GM20431 (cell line): ENCODE results near the gene BTBD8.
"Not testable (repeated sequence)": the region's sequence is repeated elsewhere in the genome, so short reads cannot be mapped to it uniquely, and the experiment has no call there.

Source experiments
- in situ Hi-C: fragments of 300-500 bp; cut with MseI, MboI; formaldehyde crosslinking; loops from one replicate; pipeline ENCODE4 v1.15.0; 2020; ENCODE audit warnings: low sequenced_read_pairs; ENCODE audit not compliant: unreplicated experiment

BTBD8 gene

DNA sequence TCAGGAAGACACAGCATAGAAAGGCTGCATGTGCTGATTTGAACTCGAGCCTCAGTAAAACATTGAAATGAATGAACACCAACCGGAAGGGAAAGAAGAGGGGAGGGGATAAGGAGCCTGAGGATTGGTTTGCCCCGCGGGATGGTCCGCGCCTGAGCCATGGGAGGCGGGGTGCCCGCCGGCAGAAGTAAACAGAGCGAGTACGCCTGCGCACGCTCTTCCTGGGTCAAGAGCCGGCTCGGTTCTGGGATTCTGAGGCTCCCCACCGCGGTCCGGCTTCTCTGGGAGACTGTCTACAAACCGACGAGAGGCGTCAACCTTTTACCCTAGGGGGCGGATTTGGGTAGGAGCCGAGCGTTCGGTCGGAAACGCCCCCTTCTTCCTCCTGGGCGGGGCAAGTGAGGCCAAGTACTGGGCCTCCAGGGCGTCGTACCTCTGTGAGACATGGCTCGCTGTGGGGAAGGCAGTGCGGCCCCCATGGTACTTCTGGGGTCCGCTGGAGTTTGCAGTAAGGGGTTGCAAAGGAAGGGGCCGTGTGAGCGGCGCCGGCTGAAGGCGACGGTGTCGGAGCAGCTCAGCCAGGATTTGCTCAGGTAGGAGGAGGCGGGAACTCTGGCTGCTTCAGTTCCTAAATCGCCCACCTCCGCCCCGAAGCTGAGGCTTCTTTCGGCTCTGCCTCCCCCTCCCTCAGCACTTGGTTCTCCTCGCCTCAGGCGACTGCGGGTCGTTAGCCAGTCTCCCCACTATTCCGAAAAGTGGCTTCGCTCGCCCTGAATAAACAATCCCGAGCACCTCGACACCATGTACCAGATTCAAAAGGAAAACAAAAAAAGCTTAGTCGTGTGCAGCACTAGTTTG, at the start of gene BTBD8:
BTBD8 (plus strand) TSS at position 218 of the 858 bp plus-strand sequence; CDS start at position 445, 227 bp downstream.
- in situ Hi-C loops, result no loop called here

DNA sequence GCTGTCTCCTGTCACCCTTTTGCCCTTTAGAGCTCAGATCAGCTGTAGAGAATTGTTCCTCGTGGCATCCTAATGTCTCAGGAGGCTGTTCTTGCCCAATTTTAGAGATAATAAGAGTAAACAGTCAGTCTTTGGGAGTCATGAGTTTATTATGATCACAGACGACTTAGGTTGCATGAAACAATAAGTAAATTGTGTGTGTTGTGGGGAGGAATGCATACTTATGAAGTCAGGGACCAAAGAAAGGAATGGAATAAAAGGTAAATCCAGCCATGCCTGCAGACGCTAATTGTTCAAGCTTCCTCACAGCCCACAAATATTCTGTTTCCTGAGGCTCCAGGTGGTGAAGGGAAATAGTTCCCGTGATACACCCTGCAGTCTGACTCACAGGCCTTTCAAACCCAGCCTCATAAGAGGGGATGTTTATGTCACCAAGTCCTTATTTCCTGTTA, 49.5 kb upstream of the BTBD8 start:
- in situ Hi-C loops, result no loop called here

DNA sequence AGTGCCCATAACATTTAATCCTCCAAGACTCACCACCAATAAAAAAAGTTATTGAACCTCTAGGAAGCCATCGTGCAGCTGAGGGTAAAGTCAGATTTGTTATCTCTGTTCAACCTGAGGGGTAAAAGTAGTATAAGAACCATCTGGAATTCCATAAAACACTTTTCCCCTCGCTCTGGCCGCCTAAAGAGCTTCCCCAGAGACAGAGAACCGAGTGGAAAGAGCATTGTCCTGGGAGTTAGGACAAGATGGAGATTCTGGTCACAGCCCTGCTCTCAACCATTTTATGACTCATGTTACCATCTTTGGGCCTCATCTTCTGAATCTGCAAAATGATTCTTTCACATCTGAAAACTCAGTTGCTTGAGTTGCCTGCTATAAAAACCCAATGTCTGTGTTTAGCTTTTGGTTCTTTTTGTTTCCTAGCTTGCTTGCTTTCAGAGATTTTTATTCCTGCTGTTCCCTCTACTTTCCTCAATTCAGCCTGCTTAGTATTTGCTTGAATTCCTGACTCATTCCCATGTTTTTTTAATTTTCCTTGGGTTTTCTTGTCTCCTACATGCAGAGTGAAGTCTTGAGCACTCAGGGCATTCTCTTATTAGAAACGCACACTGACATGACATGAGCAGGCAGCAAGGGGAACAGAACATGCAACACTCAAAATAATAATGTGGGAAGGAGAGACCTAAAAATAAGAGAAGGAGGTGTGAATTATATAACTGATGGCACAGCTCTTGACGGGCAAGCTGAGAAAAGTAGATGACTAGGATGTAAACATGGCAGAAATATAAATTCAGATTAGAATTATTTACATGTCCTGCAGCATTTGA, 48.6 kb upstream of the BTBD8 start:
- in situ Hi-C loops, result no loop called here

- in situ Hi-C loops, result no loop called here
Observed at GRCh38 chr1:92037400-92037799, 42.7 kb upstream of the BTBD8 start.

DNA sequence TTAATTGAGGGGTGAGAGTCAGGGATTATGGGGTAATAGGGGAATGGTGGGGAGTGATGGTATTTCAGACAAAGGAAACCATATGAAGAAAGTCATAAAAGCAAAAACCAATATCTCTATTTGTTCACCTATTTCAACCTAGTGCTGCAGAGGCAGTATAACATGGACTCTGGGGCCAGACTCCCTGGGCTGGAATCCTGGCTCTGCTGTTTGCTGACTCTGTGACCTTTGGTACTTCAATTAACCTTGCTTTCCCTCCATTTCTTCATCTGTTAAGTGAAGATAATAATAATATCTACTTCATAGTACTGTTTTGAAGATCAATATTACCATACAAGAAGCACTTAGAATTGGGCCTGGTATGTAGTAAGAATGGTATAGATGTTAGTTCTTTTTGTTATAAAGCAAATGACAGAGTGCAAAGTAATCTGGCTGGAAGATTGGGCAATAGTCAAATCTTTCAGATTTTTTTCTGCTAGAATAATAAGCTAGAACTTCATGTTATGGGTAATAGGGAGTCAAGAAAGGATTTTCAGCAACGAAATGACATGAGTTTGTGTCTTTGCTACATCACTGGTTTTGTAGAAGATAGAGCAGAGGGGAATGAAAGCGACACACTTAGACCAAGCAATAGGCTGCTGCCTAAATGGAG, 41.3 kb upstream of the BTBD8 start:
- in situ Hi-C loops, result no loop called here

DNA sequence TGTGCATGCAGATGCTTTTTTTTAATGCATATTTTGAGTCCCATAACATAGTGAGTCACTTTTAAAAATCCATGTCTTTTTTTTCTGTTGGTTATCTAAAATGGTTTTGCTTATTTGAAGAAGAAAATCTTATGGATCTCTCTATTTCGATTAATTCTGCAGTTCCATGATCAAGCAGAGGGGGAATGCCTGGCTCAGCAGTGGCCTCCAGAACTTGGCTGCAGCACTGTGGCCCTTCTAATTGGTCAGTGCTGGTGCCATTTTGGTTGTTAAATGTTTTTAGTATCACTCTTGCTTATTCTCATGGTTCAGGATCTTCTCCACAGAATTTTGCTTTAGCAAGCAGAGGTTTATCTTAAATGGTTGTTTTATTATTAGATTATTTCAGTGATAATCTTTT, 39.2 kb upstream of the BTBD8 start:
- in situ Hi-C loops, result no loop called here

GRCh38 chr1:92043621-92044020, 36.5 kb upstream of the BTBD8 start:
- in situ Hi-C loops, result no loop called here

DNA sequence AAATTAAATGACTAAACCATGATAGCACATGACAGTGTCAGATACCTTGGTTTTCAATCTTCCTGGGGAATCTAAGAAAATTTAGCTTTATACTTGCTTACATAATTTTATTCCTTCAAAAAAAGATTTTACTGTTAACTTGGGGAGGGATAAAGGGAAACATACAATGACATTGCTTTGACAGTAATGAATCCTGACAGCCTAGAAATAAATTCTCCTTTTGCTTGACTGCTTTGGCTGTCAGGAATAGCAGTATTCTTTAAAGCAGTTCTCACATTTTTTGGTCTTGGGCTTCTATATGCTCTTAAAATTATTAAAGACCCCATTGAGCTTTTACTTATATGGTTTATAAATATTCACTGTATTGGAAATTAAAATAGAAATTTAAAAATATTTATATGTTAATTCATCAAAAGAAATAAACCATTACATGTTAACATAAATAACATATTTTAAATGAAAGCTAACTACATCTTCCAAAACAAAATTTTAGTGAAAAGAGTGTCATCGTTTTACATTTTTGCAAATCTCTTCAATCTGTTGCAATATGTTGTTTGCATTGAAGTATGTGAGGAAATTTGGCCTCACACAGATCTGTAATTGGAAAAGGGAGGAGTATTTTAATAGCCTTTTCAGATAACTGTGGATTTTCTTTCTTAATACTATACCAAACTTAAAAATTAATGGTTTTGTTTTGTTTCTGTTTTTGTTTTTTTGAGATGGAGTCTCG, 34.2 kb upstream of the BTBD8 start:
- in situ Hi-C loops, result no loop called here

DNA sequence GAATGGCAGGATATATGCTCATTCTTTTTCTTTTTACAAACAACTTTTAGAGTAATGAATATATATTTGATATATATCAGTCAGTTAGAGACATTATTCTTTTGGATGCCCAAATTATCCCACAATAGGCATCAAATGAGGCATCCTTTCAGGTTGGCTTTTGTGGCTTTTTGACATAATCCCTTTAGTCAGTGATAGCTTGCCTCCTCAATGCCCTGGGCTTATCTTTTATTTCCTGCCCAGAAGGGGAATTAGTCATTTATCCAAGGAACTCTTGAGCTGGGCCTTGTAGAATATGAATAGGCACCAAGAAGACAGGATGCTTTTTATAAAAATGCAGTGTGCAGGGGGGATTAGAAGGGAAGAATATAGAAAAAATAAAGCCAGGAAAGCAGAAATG, 28.2 kb upstream of the BTBD8 start:
- in situ Hi-C loops, result no loop called here

DNA sequence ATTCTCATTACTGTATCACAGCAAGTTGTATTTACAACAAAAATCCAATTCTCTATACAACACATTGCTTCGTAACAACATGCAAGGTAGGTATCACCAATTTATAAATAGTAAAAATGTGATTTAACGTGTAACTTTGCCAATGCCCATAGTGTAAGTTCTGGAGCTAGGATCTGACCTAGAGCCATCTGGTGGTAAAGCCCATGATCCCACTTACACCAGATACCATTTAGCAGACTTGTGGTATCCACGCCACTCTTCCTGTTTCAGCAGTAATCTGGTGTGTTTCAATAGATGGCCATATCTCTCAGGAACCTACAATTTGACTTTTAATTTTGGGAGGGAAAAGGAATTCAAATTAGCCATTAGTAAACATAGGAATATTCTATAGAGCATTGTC, 15.1 kb upstream of the BTBD8 start:
- in situ Hi-C loops, result no loop called here

DNA sequence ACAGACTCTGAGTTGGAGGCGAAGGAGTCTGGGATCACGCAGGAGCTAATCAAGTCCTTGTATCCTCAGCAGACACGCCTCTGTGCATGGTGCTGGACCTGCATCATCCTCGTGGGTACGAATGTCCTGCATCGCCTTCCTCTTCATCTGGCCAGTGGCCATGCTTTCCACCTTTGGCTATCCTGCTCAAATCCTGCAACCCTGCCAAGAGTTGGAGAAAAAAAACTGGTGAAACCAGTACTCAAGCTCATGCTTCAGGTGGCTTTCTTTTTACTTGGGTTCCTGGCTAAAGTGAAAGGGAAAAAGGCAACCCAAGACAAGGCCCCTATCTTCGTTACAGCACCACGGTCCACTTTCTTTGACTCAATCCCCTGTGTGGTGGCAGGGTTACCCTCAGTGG, 13.8 kb upstream of the BTBD8 start:
- in situ Hi-C loops, result no loop called here

GRCh38 chr1:92070892-92071291, 9.3 kb upstream of the BTBD8 start:
- in situ Hi-C loops, result no loop called here

- in situ Hi-C loops, result not testable (repeated sequence)
Observed at GRCh38 chr1:92074446-92074845, 5.7 kb upstream of the BTBD8 start.

DNA sequence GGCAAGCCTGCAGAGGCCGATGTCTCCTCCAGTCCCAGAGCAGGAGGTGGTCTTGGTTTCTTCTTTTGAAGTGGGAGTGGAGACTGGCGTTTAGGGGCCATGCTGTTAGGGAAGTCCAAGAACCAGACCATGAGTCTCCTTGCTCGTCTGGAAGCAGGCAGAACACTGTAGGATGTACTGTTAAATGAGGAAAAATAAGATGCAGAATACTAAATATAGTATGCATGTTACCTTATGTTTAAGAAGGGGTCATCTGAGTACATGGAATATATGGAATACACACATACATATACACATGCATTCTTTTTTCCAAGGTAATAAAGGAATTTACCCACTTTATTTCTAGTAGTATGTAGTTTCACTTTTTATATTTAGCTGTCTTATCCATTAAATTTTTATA, 4.8 kb upstream of the BTBD8 start, which contains the start of gene SETSIP:
SETSIP (minus strand) TSS at position 101 of the 400 bp plus-strand sequence; CDS start at position 101, 0 bp downstream.
- in situ Hi-C loops, result no loop called here

- in situ Hi-C loops, result no loop called here
Observed at GRCh38 chr1:92076363-92076762, 3.8 kb upstream of the BTBD8 start.

GRCh38 chr1:92078077-92078476, 2.1 kb upstream of the BTBD8 start:
- in situ Hi-C loops, result not testable (repeated sequence)

- in situ Hi-C loops, result no loop called here
Observed at GRCh38 chr1:92079441-92079840, 704 bp upstream of the BTBD8 start.

- in situ Hi-C loops, result no loop called here
Observed at GRCh38 chr1:92081031-92081430, 886 bp downstream of the BTBD8 start.

DNA sequence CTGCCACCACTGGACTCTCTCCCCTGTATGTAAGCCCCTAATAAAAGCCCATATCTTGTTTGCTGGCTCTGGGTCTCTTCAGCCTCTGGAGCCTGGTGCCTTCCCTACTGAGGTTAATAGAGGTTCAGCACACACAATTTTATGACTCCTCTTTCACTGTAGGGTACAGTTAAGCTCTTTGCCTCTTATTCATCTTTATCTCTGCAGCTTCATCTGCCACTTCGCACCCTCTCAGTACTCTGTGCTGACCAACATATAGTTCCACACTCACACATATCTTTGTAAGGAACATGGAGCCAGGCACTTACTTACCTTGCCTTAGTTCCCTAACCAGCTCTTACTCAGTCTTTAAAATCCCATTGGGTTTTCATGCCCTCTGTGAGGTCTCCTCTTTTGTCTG, 4.5 kb downstream of the BTBD8 start:
- in situ Hi-C loops, result no loop called here

- in situ Hi-C loops, result no loop called here
Observed at GRCh38 chr1:92085727-92086126, 5.6 kb downstream of the BTBD8 start.
